ENCODE data around the gene CYP27A1.

Gene CYP27A1

DNA sequence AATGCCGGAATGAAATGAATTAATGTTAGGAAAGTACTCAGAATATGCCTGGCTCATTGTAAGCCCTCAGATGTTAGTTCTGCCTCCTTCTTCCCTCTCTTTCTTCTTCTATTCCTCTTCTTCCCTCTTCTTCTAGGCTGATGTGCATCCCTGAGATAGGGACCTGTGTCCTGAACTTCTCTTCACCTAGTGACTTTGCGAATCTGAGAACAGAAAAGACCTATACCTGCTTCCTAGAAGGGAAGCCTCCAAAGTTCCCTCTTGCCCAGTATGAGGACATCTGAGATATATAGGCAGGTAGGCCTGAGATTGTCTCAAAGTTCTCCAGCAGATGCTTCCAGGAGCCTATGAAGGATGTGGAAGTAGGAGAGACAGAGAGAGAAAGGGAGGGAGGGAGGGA lies 8.1 kb upstream of the CYP27A1 start:
- H3K4me3 ChIP-seq (ENCODE audit: low read depth, low read length): no peak overlapping the region
- TF ChIP-seq, protein P1, sequence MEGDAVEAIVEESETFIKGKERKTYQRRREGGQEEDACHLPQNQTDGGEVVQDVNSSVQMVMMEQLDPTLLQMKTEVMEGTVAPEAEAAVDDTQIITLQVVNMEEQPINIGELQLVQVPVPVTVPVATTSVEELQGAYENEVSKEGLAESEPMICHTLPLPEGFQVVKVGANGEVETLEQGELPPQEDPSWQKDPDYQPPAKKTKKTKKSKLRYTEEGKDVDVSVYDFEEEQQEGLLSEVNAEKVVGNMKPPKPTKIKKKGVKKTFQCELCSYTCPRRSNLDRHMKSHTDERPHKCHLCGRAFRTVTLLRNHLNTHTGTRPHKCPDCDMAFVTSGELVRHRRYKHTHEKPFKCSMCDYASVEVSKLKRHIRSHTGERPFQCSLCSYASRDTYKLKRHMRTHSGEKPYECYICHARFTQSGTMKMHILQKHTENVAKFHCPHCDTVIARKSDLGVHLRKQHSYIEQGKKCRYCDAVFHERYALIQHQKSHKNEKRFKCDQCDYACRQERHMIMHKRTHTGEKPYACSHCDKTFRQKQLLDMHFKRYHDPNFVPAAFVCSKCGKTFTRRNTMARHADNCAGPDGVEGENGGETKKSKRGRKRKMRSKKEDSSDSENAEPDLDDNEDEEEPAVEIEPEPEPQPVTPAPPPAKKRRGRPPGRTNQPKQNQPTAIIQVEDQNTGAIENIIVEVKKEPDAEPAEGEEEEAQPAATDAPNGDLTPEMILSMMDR (IDR thresholded peaks at IDR 0.05; ENCODE audit: borderline replicate concordance, insufficient read depth, low read depth, low read length): no peak

DNA sequence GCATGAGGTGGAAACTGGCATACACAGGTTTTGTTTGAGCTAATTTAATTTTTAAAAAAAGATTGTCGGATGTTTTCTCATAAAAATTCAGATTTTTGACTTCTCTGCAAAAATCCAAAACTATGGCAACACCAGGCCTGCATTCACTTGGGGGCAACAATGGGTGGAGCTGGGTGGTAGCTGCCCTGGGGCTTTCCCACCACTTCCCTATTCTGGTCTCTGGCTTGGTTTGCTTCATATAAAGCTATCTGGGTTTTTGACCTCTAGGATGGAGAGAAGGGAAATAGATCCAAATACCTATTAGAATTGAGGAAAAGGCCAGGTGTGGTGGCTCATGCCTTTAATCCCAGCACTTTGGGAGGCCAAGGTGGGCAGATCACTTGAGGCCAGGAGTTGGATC lies 5.5 kb upstream of the CYP27A1 start:
- TF ChIP-seq, protein P1 (IDR thresholded peaks at IDR 0.05; ENCODE audit: borderline replicate concordance, insufficient read depth, low read depth, low read length): no peak
- no peak overlapping the region for H3K4me3 ChIP-seq (ENCODE audit: low read depth, low read length)

DNA sequence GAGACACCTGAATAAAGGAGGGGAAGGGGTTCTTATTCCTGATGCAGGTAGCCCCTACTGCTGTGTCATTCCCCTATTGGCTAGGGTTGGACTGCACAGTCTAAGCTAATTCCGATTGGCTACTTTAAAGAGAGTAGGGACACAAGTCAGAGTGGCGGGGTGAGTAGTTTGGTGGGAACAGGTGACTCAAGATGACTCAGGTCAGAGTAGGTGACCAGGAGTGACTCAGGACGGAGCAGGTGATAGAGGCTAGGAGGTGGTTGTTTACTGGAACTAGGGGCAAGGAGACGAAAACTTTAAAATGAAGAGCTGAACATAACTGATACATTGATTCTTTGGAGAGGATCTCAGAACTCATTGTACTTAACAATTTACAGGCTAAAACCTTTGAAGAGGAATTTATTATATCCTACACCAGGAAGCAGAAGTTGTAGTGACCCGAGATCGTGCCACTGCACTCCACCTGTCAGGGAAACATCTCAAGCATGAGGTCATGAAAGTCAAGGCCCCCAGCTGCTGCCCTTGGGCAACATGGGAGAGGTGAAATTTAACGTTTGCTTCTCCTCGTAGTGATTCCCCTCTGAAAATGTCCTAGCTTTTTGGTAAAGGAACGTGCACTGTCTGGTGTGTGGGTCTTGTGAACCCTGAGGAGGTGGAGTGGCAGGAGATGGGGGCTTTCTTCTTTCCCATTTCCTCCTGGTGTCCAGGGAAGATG lies 4.5 kb upstream of the CYP27A1 start:
- TF ChIP-seq, protein P1 (IDR thresholded peaks at IDR 0.05; ENCODE audit: borderline replicate concordance, insufficient read depth, low read depth, low read length): no peak

DNA sequence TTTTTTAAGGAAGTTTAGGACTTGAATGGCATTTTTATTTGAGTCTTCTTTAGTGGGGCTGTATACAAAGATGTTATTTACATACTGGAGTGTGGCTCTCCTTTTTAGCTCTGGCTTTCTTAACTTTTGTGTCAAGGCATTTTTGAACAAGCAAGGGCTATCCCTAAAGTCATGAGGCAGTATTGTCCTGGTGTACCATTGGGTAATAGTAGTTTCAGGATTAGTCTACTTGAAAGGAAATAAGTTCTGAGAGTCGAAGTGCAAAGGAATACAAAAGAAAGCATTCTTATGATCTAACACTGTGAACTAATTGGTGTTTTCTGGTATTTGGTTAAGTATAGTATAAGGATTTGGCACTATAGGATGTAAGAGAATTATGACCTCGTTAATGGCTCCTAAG lies 1.9 kb upstream of the CYP27A1 start:
- TF ChIP-seq, protein P1 (IDR thresholded peaks at IDR 0.05; ENCODE audit: borderline replicate concordance, insufficient read depth, low read depth, low read length): no peak

More for the DNA sequence above, 4.5 kb upstream of the CYP27A1 start:
- no peak overlapping the region for H3K4me3 ChIP-seq (ENCODE audit: low read depth, low read length)

DNA sequence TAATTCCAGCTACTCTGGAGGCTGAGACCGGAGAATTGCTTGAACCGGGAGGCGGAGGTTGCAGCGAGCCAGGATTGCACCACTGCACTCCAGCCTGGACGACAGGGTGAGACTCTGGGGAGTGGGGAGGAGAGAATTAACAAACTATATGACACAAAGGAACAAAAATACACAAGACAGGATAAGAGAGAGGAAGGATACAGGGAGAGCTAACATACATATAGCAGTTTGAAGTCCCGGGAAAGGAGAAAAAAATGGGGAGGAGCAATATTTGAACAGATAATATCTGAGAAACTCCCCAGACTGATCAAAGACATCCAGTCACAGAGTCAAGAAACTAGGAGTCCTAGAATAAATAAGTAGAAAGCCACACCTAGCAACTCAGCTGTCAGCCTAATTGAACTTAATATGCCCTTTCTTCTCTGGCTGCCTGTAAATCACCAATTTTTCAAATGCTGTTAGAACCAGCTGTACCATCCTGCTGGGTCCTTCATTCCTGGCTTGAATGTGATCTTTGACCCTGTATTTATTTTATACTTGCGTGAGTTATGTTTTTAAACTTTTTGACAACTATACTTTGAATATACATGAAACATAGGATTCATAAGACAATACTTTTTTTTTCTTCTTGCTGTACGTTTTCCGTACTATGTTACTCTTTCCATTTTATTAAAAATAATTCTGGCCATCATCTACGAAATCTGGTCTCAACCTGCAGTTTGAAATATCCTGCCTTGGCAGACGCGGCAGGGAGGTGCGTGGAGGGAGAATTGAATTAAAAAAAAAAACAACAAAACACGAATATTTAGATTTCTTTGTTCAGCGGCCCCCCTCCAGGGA lies 876 bp upstream of the CYP27A1 start:
- no peak overlapping the region for H3K4me3 ChIP-seq (ENCODE audit: low read depth, low read length)
- TF ChIP-seq, protein P1 (IDR thresholded peaks at IDR 0.05; ENCODE audit: borderline replicate concordance, insufficient read depth, low read depth, low read length): no peak

More for the DNA sequence above, 1.9 kb upstream of the CYP27A1 start:
- H3K4me3 ChIP-seq (ENCODE audit: low read depth, low read length): no peak overlapping the region

DNA sequence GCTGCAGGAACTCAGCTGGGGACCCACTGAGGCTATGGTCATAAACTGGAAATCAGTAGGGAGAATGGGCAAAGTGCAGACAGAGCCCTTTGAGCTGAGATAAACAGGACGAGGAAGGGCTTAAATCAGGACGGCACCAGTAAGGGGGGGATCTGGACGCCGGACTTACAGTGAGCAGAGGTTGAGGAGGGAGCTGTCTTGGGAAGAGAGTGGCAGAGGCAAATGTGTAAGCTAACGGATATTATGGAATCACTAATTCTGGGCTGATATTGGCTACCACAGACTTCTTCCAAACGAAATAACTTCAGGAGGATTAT lies 539 bp downstream of the CYP27A1 start:
- no peak overlapping the region for H3K4me3 ChIP-seq (ENCODE audit: low read depth, low read length)
- TF ChIP-seq, protein P1 (IDR thresholded peaks at IDR 0.05; ENCODE audit: borderline replicate concordance, insufficient read depth, low read depth, low read length): no peak

DNA sequence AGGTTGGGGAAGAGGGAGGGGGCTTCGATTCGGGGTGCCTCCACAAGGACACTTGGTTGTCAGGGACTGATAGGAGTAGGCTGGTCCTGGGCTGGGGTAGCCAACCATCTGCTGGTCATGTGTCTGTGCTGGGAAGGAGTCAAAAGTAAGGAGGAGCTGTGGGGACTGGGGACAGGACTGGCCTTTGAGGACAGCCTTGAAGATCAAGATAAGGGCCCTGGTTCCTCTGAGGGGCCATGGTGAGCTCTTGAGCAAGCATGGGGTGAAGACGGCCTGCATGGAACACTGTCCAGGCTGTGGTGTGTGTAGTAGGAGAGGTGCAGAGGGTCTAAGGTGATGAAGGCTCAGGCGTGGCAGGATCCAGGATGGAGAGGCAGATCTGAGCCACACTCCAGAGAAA lies 1.7 kb downstream of the CYP27A1 start:
- TF ChIP-seq, protein P1 (IDR thresholded peaks at IDR 0.05; ENCODE audit: borderline replicate concordance, insufficient read depth, low read depth, low read length): no peak
- H3K4me3 ChIP-seq (ENCODE audit: low read depth, low read length): no peak overlapping the region
